PC-3 (cell line): Measurements from ENCODE around the gene AGAP1. TPM values are rescaled to one million over a fixed set of nuclear protein-coding genes. Genes with fewer than 3 reads are reported as not detected.

Source experiments
- ATAC-seq: fragments of 200-7000 bp; cut with Tn5 transposase; 2 replicates; pipeline ENCODE4 v1.9.1; 2020; ENCODE audit warnings: mild to moderate bottlenecking, moderate library complexity
- BruUV-seq: library from RNA; stranded (reverse); fragments of 400-500 nt; replicated peaks from 2 replicates; lab custom pipeline; 2021; lab: Mats Ljungman, UMichigan
- CTCF ChIA-PET: fragments of 300-600 bp; sonication (Branson Sonifier 250); formaldehyde crosslinking; loops from one replicate; lab custom pipeline; 2022; ENCODE audit warnings: antibody characterized with exemption; lab: Charles Lee
- POLR2A ChIA-PET: fragments of 300-600 bp; sonication (Branson Sonifier 250); formaldehyde crosslinking; loops from one replicate; lab custom pipeline; 2022; ENCODE audit warnings: antibody characterized with exemption; ENCODE audit not compliant: unreplicated experiment; lab: Charles Lee
- DNase-seq: peaks from one replicate; pipeline ENCODE4 v3.0.0-alpha.2; 2015
- H2AFZ ChIP-seq: fragments of 300-600 bp; sonication (generic); 2 replicates; pipeline ENCODE4 v1.6.0; 2016; ENCODE audit warnings: antibody characterized with exemption, low read length
- H3F3A ChIP-seq: fragments of 300-600 bp; sonication (generic); one replicate; pipeline ENCODE4 v1.6.0; 2017; ENCODE audit warnings: antibody characterized with exemption, low read length, control low read depth, mild to moderate bottlenecking; ENCODE audit not compliant: unreplicated experiment
- H3K27ac ChIP-seq: fragments of 300-600 bp; sonication (generic); 2 replicates; pipeline ENCODE4 v1.5.1; 2016; ENCODE audit warnings: mild to moderate bottlenecking, low read length
- H3K27me3 ChIP-seq: fragments of 300-600 bp; sonication (generic); 2 replicates; pipeline ENCODE4 v1.6.1; 2016; ENCODE audit warnings: low read length, mixed read lengths
- H3K36me3 ChIP-seq: fragments of 300-600 bp; sonication (generic); 2 replicates; pipeline ENCODE4 v1.6.1; 2016; ENCODE audit warnings: low read depth, mixed run types, low read length, mixed read lengths
- H3K4me1 ChIP-seq: fragments of 300-600 bp; sonication (generic); 2 replicates; pipeline ENCODE4 v1.5.1; 2016; ENCODE audit warnings: low read length; ENCODE audit not compliant: insufficient read depth
- H3K4me2 ChIP-seq: fragments of 300-600 bp; sonication (generic); 2 replicates; pipeline ENCODE4 v1.6.0; 2016; ENCODE audit warnings: low read length
- H3K4me3 ChIP-seq: fragments of 300-600 bp; sonication (generic); 2 replicates; pipeline ENCODE4 v1.5.1; 2016; ENCODE audit warnings: mild to moderate bottlenecking, low read length, mixed read lengths
- H3K79me2 ChIP-seq: fragments of 300-600 bp; sonication (generic); 2 replicates; pipeline ENCODE4 v1.6.1; 2017; ENCODE audit warnings: low read length, mixed read lengths
- H3K9ac ChIP-seq: fragments of 300-600 bp; sonication (generic); 2 replicates; pipeline ENCODE4 v1.6.0; 2016; ENCODE audit warnings: mild to moderate bottlenecking, low read length
- H3K9me2 ChIP-seq: fragments of 300-600 bp; sonication (generic); replicated peaks from 2 replicates; pipeline ENCODE4 v1.6.1; 2016; ENCODE audit warnings: mixed run types, low read length, mixed read lengths
- H3K9me3 ChIP-seq: fragments of 300-600 bp; sonication (generic); 2 replicates; pipeline ENCODE4 v1.6.1; 2016; ENCODE audit warnings: low read length, mixed read lengths
- H4K20me1 ChIP-seq: fragments of 300-600 bp; sonication (generic); 2 replicates; pipeline ENCODE4 v1.6.1; 2016; ENCODE audit warnings: low read length, mixed read lengths
- CTCF ChIP-seq: fragments of 300-600 bp; sonication (generic); conservative IDR thresholded peaks from 2 replicates; pipeline ENCODE4 v1.5.1; 2017; ENCODE audit warnings: antibody characterized with exemption, low read depth, mild to moderate bottlenecking, low read length
- EZH2 ChIP-seq: fragments of 300-600 bp; sonication (generic); IDR thresholded peaks from one replicate; pipeline ENCODE4 v1.6.1; 2017; ENCODE audit warnings: antibody characterized with exemption, mild to moderate bottlenecking, low read length; ENCODE audit not compliant: unreplicated experiment
- EZH2phosphoT487 ChIP-seq: fragments of 300-600 bp; sonication (generic); IDR thresholded peaks from 2 replicates; pipeline ENCODE4 v1.6.1; 2018; ENCODE audit warnings: mild to moderate bottlenecking, antibody characterized with exemption, low read length, borderline replicate concordance
- intact Hi-C: fragments of 100-400 bp; cut with micrococcal nuclease; formaldehyde crosslinking; loops from 2 replicates; pipeline ENCODE4 v1.9.0; 2023
- total RNA-seq: library from RNA; depleted of rRNA; stranded (reverse); fragments of >200 nt; gene quantifications from 2 replicates; pipeline ENCODE4 v1.2.3, GENCODE V29; 2014

AGAP1 gene
- total RNA-seq, 1 experiment from 2014 or later: 31.0 TPM

GRCh38 chr2:235843591-235844395, 349.9 kb downstream of the AGAP1 start:
- ChIA-PET POLR2A (no interaction called here), CTCF (no interaction called here)
- no peak overlapping the region for H3K9ac ChIP-seq
- DNase-seq (no peak), ATAC-seq (no peak)
- no peaks in the 10 kb centered on the region for H3K27me3 ChIP-seq
- intact Hi-C loops: no loop called here
- H3K4me3 ChIP-seq: no peak overlapping the region
- no peak overlapping the region for H3K4me2 ChIP-seq
- H3K9me3 ChIP-seq: no peaks in the 10 kb centered on the region
- H3K9me2 ChIP-seq: no peaks in the 10 kb centered on the region
- H3K79me2 ChIP-seq: no peaks in the 10 kb centered on the region
- BruUV-seq: no TSS peak
- H3K27ac ChIP-seq: no peak overlapping the region
- TF ChIP-seq EZH2phosphoT487: no peak
- no peak for TF ChIP-seq CTCF
- TF ChIP-seq EZH2: no peak
- no peaks in the 10 kb centered on the region for H3F3A ChIP-seq
- no peaks in the 10 kb centered on the region for H4K20me1 ChIP-seq
- no peaks in the 10 kb centered on the region for H3K4me1 ChIP-seq
- no peak overlapping the region for H2AFZ ChIP-seq
- no peaks in the 10 kb centered on the region for H3K36me3 ChIP-seq

GRCh38 chr2:235844561-235844960, 350.7 kb downstream of the AGAP1 start:
- H3K9me2 ChIP-seq: no peaks in the 10 kb centered on the region
- no peak overlapping the region for H2AFZ ChIP-seq
- no peak overlapping the region for H3K9ac ChIP-seq
- H3K4me1 ChIP-seq: no peaks in the 10 kb centered on the region
- intact Hi-C loops: no loop called here
- BruUV-seq: no TSS peak
- no peaks in the 10 kb centered on the region for H3K9me3 ChIP-seq
- ChIA-PET POLR2A (no interaction called here), CTCF (no interaction called here)
- no peaks in the 10 kb centered on the region for H3F3A ChIP-seq
- no peaks in the 10 kb centered on the region for H3K79me2 ChIP-seq
- no peak overlapping the region for H3K27ac ChIP-seq
- H4K20me1 ChIP-seq: no peaks in the 10 kb centered on the region
- TF ChIP-seq EZH2phosphoT487 (no peak), EZH2 (no peak), CTCF (no peak)
- no peaks in the 10 kb centered on the region for H3K36me3 ChIP-seq
- no peaks in the 10 kb centered on the region for H3K27me3 ChIP-seq
- H3K4me3 ChIP-seq: no peak overlapping the region
- H3K4me2 ChIP-seq: no peak overlapping the region
- DNase-seq (no peak), ATAC-seq (no peak)

- no peak overlapping the region for H2AFZ ChIP-seq
Measured at GRCh38 chr2:235845245-235845644, 351.4 kb downstream of the AGAP1 start.

More at GRCh38 chr2:235845245-235845644, 351.4 kb downstream of the AGAP1 start:
- no peaks in the 10 kb centered on the region for H3K36me3 ChIP-seq
- no peak overlapping the region for H3K4me2 ChIP-seq
- no peak for DNase-seq
- no peak overlapping the region for H3K4me3 ChIP-seq
- intact Hi-C loops: no loop called here
- no peak for TF ChIP-seq EZH2
- TF ChIP-seq CTCF: no peak
- TF ChIP-seq EZH2phosphoT487: no peak
- H3K4me1 ChIP-seq: no peaks in the 10 kb centered on the region
- ChIA-PET CTCF (no interaction called here), POLR2A (no interaction called here)
- no peaks in the 10 kb centered on the region for H3K9me3 ChIP-seq
- no peak overlapping the region for H3K27ac ChIP-seq
- ATAC-seq: no peak
- BruUV-seq: no TSS peak
- no peaks in the 10 kb centered on the region for H3F3A ChIP-seq
- H3K9me2 ChIP-seq: no peaks in the 10 kb centered on the region
- no peaks in the 10 kb centered on the region for H3K79me2 ChIP-seq
- H4K20me1 ChIP-seq: no peaks in the 10 kb centered on the region
- H3K9ac ChIP-seq: no peak overlapping the region
- no peaks in the 10 kb centered on the region for H3K27me3 ChIP-seq
